Measurements from ENCODE around the gene DAB2IP.
"Not testable (repeated sequence)": the region's sequence is repeated elsewhere in the genome, so short reads cannot be mapped to it uniquely, and the experiment has no call there.

DAB2IP gene

GRCh38 chr9:121794334-121794733, 142.9 kb downstream of the DAB2IP start:
- DNase-seq (ENCODE audit: low read depth): not testable (repeated sequence)

GRCh38 chr9:121797081-121797480, 145.6 kb downstream of the DAB2IP start:
- no peak for DNase-seq (ENCODE audit: low read depth)

- no peak for DNase-seq (ENCODE audit: low read depth)
Observed at GRCh38 chr9:121798941-121799340, 147.5 kb downstream of the DAB2IP start.

- no peak for DNase-seq (ENCODE audit: low read depth)
Observed at GRCh38 chr9:121800376-121800775, 148.9 kb downstream of the DAB2IP start.

GRCh38 chr9:121801579-121801978, 150.1 kb downstream of the DAB2IP start:
- no peak for DNase-seq (ENCODE audit: low read depth)

- DNase-seq (ENCODE audit: low read depth): no peak
Observed at GRCh38 chr9:121802753-121803152, 151.3 kb downstream of the DAB2IP start.

- DNase-seq (ENCODE audit: low read depth): no peak
Observed at GRCh38 chr9:121807069-121807822, 155.8 kb downstream of the DAB2IP start.

- DNase-seq (ENCODE audit: low read depth): no peak
Observed at GRCh38 chr9:121807823-121808278, 156.4 kb downstream of the DAB2IP start.

GRCh38 chr9:121808781-121809180, 157.3 kb downstream of the DAB2IP start:
- no peak for DNase-seq (ENCODE audit: low read depth)

- DNase-seq (ENCODE audit: low read depth): no peak
Observed at GRCh38 chr9:121809356-121810050, 158.1 kb downstream of the DAB2IP start.

- no peak for DNase-seq (ENCODE audit: low read depth)
Observed at GRCh38 chr9:121810489-121810888, 159.1 kb downstream of the DAB2IP start.

GRCh38 chr9:121811140-121811539, 159.7 kb downstream of the DAB2IP start:
- no peak for DNase-seq (ENCODE audit: low read depth)

- no peak for DNase-seq (ENCODE audit: low read depth)
Observed at GRCh38 chr9:121811751-121812150, 160.3 kb downstream of the DAB2IP start.

- no peak for DNase-seq (ENCODE audit: low read depth)
Observed at GRCh38 chr9:121812159-121812735, 160.8 kb downstream of the DAB2IP start.

- no peak for DNase-seq (ENCODE audit: low read depth)
Observed at GRCh38 chr9:121813519-121814210, 162.2 kb downstream of the DAB2IP start.

GRCh38 chr9:121814594-121814993, 163.2 kb downstream of the DAB2IP start:
- no peak for DNase-seq (ENCODE audit: low read depth)

- no peak for DNase-seq (ENCODE audit: low read depth)
Observed at GRCh38 chr9:121815084-121815483, 163.7 kb downstream of the DAB2IP start.

GRCh38 chr9:121815546-121816448, 164.4 kb downstream of the DAB2IP start:
- DNase-seq (ENCODE audit: low read depth): no peak

- no peak for DNase-seq (ENCODE audit: low read depth)
Observed at GRCh38 chr9:121816449-121816817, 165.0 kb downstream of the DAB2IP start.

- no peak for DNase-seq (ENCODE audit: low read depth)
Observed at GRCh38 chr9:121816845-121817450, 165.5 kb downstream of the DAB2IP start.

GRCh38 chr9:121817476-121817875, 166.0 kb downstream of the DAB2IP start:
- DNase-seq (ENCODE audit: low read depth): no peak
